Measurements from ENCODE around the gene ACSF2. TPM values are rescaled to one million over a fixed set of nuclear protein-coding genes. Genes with fewer than 3 reads are reported as not detected.

The ACSF2 gene
- total and polyA plus RNA-seq, 2 of the 13 experiments (the other 11 are each of a cell fraction or from before 2014, with no cell fraction given) = 87.3 to 109 TPM

DNA sequence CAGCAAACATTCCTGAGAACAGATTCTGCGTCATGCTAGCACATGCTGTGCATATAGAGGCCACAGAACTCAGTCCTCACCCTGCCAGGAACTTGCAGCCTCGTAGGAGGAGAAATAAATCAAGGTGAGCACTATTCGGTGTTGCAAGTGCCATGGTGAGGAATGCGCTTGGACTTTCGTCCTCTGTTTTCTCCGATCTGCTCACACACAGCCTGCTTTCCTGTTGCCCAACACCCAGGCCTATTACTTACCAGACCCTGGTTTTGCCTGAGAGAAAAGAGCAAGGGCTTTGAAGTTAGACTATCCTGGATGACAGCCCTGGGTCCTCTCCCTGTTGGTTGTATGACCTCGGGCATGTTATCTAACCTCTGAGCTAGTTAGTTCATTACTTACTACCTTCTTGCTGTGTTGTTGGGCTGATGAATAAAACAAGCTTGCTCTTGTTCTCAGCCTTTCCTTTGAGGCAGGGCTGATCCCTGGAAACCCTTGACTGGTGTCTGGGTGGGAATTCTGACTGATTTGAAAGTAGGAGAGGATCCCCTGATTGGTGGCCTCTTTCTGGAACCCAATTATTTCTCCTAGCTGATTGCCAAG, 2.9 kb downstream of the ACSF2 start (continued):
- TF ChIP-seq GRHL1 (CRISPR knock-in tag; conservative IDR thresholded peaks at IDR 0.05) (no peak), ZBTB37 (CRISPR knock-in tag; IDR thresholded peaks at IDR 0.05) (peak; percentile 97), LRRFIP1 (CRISPR knock-in tag; conservative IDR thresholded peaks at IDR 0.05) (no peak), FOXM1 (CRISPR knock-in tag; IDR thresholded peaks at IDR 0.05) (no peak), ZNF709 (CRISPR knock-in tag; IDR thresholded peaks at IDR 0.05) (no peak), ZNF512B (CRISPR knock-in tag; IDR thresholded peaks at IDR 0.05; ENCODE audit: borderline replicate concordance) (peak; percentile 90; the same call in 1 of the 2 replicates), ZFP36 (IDR thresholded peaks at IDR 0.05; ENCODE audit: borderline replicate concordance, low read depth, low read length, partially characterized antibody) (no peak), EP300 (IDR thresholded peaks at IDR 0.05; ENCODE audit: low read depth in 2 of 2, low read length in 2 of 2) (peak; percentile 32 to 93; a peak in 2 of 4 replicates), EP300 (CRISPR knock-in tag; IDR thresholded peaks at IDR 0.05; ENCODE audit: borderline replicate concordance) (peak; percentile 96)
- TF ChIP-seq, protein P1, sequence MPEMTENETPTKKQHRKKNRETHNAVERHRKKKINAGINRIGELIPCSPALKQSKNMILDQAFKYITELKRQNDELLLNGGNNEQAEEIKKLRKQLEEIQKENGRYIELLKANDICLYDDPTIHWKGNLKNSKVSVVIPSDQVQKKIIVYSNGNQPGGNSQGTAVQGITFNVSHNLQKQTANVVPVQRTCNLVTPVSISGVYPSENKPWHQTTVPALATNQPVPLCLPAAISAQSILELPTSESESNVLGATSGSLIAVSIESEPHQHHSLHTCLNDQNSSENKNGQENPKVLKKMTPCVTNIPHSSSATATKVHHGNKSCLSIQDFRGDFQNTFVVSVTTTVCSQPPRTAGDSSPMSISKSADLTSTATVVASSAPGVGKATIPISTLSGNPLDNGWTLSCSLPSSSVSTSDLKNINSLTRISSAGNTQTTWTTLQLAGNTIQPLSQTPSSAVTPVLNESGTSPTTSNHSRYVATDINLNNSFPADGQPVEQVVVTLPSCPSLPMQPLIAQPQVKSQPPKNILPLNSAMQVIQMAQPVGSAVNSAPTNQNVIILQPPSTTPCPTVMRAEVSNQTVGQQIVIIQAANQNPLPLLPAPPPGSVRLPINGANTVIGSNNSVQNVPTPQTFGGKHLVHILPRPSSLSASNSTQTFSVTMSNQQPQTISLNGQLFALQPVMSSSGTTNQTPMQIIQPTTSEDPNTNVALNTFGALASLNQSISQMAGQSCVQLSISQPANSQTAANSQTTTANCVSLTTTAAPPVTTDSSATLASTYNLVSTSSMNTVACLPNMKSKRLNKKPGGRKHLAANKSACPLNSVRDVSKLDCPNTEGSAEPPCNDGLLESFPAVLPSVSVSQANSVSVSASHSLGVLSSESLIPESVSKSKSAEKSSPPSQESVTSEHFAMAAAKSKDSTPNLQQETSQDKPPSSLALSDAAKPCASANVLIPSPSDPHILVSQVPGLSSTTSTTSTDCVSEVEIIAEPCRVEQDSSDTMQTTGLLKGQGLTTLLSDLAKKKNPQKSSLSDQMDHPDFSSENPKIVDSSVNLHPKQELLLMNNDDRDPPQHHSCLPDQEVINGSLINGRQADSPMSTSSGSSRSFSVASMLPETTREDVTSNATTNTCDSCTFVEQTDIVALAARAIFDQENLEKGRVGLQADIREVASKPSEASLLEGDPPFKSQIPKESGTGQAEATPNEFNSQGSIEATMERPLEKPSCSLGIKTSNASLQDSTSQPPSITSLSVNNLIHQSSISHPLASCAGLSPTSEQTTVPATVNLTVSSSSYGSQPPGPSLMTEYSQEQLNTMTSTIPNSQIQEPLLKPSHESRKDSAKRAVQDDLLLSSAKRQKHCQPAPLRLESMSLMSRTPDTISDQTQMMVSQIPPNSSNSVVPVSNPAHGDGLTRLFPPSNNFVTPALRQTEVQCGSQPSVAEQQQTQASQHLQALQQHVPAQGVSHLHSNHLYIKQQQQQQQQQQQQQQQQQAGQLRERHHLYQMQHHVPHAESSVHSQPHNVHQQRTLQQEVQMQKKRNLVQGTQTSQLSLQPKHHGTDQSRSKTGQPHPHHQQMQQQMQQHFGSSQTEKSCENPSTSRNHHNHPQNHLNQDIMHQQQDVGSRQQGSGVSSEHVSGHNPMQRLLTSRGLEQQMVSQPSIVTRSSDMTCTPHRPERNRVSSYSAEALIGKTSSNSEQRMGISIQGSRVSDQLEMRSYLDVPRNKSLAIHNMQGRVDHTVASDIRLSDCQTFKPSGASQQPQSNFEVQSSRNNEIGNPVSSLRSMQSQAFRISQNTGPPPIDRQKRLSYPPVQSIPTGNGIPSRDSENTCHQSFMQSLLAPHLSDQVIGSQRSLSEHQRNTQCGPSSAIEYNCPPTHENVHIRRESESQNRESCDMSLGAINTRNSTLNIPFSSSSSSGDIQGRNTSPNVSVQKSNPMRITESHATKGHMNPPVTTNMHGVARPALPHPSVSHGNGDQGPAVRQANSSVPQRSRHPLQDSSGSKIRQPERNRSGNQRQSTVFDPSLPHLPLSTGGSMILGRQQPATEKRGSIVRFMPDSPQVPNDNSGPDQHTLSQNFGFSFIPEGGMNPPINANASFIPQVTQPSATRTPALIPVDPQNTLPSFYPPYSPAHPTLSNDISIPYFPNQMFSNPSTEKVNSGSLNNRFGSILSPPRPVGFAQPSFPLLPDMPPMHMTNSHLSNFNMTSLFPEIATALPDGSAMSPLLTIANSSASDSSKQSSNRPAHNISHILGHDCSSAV (CRISPR knock-in tag; IDR thresholded peaks at IDR 0.05; ENCODE audit: borderline replicate concordance) = no peak

Measured in HepG2 (cell line).